ENCODE measurements around the gene IGSF21.

DNA sequence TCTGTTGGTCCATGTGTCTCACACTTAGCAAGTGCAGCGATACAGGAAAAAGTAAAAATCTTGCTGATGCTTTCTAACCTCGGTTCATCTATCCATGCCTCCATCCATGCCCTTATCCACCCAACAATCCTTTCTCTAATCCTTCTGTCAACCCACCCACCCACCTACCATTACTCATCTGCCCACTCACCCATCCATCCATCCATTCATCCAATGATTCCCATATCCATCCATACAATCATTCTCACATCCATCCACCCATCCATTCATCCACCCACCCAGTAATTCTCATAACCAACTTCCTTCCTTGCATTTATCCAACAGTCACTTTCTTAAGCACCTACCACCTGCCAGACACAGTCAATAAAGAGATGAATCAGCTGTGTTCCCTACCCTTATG, 6.1 kb upstream of the IGSF21 start:
- TF ChIP-seq, protein P1, sequence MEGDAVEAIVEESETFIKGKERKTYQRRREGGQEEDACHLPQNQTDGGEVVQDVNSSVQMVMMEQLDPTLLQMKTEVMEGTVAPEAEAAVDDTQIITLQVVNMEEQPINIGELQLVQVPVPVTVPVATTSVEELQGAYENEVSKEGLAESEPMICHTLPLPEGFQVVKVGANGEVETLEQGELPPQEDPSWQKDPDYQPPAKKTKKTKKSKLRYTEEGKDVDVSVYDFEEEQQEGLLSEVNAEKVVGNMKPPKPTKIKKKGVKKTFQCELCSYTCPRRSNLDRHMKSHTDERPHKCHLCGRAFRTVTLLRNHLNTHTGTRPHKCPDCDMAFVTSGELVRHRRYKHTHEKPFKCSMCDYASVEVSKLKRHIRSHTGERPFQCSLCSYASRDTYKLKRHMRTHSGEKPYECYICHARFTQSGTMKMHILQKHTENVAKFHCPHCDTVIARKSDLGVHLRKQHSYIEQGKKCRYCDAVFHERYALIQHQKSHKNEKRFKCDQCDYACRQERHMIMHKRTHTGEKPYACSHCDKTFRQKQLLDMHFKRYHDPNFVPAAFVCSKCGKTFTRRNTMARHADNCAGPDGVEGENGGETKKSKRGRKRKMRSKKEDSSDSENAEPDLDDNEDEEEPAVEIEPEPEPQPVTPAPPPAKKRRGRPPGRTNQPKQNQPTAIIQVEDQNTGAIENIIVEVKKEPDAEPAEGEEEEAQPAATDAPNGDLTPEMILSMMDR (optimal IDR thresholded peaks at IDR 0.05 in 1 of 3, IDR thresholded peaks at IDR 0.05 in 1 of 3, conservative IDR thresholded peaks at IDR 0.05 in 1 of 3; ENCODE audit: extremely low read depth in 1 of 3, insufficient read depth in 2 of 3, low read length in 3 of 3): no peak
- TF ChIP-seq EZH2 (IDR thresholded peaks at IDR 0.05; ENCODE audit: low read length): no peak

Measured in keratinocyte (primary cell).